ENCODE results near the gene RGS8.

GRCh38 chr1:182704677-182705076 is 20.3 kb upstream of the RGS8 start:
- TF ChIP-seq CTCF (IDR thresholded peaks at IDR 0.05) (no peak), EP300 (IDR thresholded peaks at IDR 0.05) (no peak)
